GM18858 (cell line): ENCODE results near the gene CDH11.

Source experiments
- ATAC-seq: cut with Tn5 transposase; IDR thresholded peaks from one replicate; pipeline ENCODE4 v1.9.1; 2021; ENCODE audit not compliant: unreplicated experiment

Gene CDH11

GRCh38 chr16:65116818-65117430 lies 4.9 kb downstream of the CDH11 start:
- ATAC-seq, result no peak

- no peak for ATAC-seq
Observed at GRCh38 chr16:65116216-65116615, 5.6 kb downstream of the CDH11 start.

- ATAC-seq, result no peak
Observed at GRCh38 chr16:65114527-65114926, 7.3 kb downstream of the CDH11 start.

GRCh38 chr16:65113441-65113840 lies 8.4 kb downstream of the CDH11 start:
- ATAC-seq, result no peak

GRCh38 chr16:65111306-65111705 lies 10.6 kb downstream of the CDH11 start:
- no peak for ATAC-seq

- no peak for ATAC-seq
Observed at GRCh38 chr16:65106757-65107156, 15.1 kb downstream of the CDH11 start.

- ATAC-seq, result no peak
Observed at GRCh38 chr16:65105171-65105570, 16.7 kb downstream of the CDH11 start.

GRCh38 chr16:65104471-65104870 lies 17.4 kb downstream of the CDH11 start:
- no peak for ATAC-seq

- no peak for ATAC-seq
Observed at GRCh38 chr16:65102326-65102725, 19.5 kb downstream of the CDH11 start.

- ATAC-seq, result no peak
Observed at GRCh38 chr16:65101009-65101408, 20.9 kb downstream of the CDH11 start.

- ATAC-seq, result no peak
Observed at GRCh38 chr16:65099607-65100006, 22.3 kb downstream of the CDH11 start.

- no peak for ATAC-seq
Observed at GRCh38 chr16:65098916-65099315, 22.9 kb downstream of the CDH11 start.

GRCh38 chr16:65097296-65097695 lies 24.6 kb downstream of the CDH11 start:
- ATAC-seq, result no peak

GRCh38 chr16:65095906-65096305 lies 26.0 kb downstream of the CDH11 start:
- no peak for ATAC-seq

GRCh38 chr16:65095090-65095728 lies 26.7 kb downstream of the CDH11 start:
- ATAC-seq, result no peak

GRCh38 chr16:65094009-65094408 lies 27.9 kb downstream of the CDH11 start:
- ATAC-seq, result no peak

- ATAC-seq, result no peak
Observed at GRCh38 chr16:65083164-65083857, 38.6 kb downstream of the CDH11 start.

- no peak for ATAC-seq
Observed at GRCh38 chr16:65079549-65079948, 42.3 kb downstream of the CDH11 start.

GRCh38 chr16:65077181-65077580 lies 44.7 kb downstream of the CDH11 start:
- no peak for ATAC-seq

GRCh38 chr16:65075877-65076276 lies 46.0 kb downstream of the CDH11 start:
- no peak for ATAC-seq

- ATAC-seq, result no peak
Observed at GRCh38 chr16:65071433-65072311, 50.2 kb downstream of the CDH11 start.
